Upper lobe of left lung (tissue), 4 donors: ENCODE results near the gene SGSH.

Experiments used
- EP300 ChIP-seq, 4 donors: sonication (generic); formaldehyde crosslinking; IDR thresholded peaks; one replicate each; pipeline ENCODE4 v1.5.1; 2017; ENCODE audit warnings: antibody characterized with exemption in 4 of 4, control low read depth in 2 of 4
- POLR2A ChIP-seq, 4 donors: fragments of 450-650 bp; IDR thresholded peaks; one replicate each; pipeline ENCODE4 v1.5.1; 2016 to 2017; ENCODE audit warnings: antibody characterized with exemption in 4 of 4, mild to moderate bottlenecking in 2 of 4
- TF ChIP-seq, protein P1 (sequence below), 6 experiments: fragments of 450-650 bp in 4 of 6; fragments of 200-600 bp in 2 of 6; sonication (generic) in 2 of 6; IDR thresholded peaks; one replicate each; pipeline ENCODE4 v1.5.1; 2016 to 2019; ENCODE audit warnings: antibody characterized with exemption in 6 of 6

GRCh38 chr17:80210348-80211108 is 9.6 kb downstream of the SGSH start:
- TF ChIP-seq, protein P1, sequence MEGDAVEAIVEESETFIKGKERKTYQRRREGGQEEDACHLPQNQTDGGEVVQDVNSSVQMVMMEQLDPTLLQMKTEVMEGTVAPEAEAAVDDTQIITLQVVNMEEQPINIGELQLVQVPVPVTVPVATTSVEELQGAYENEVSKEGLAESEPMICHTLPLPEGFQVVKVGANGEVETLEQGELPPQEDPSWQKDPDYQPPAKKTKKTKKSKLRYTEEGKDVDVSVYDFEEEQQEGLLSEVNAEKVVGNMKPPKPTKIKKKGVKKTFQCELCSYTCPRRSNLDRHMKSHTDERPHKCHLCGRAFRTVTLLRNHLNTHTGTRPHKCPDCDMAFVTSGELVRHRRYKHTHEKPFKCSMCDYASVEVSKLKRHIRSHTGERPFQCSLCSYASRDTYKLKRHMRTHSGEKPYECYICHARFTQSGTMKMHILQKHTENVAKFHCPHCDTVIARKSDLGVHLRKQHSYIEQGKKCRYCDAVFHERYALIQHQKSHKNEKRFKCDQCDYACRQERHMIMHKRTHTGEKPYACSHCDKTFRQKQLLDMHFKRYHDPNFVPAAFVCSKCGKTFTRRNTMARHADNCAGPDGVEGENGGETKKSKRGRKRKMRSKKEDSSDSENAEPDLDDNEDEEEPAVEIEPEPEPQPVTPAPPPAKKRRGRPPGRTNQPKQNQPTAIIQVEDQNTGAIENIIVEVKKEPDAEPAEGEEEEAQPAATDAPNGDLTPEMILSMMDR (IDR thresholded peaks at IDR 0.05), result no peak
- no peak for TF ChIP-seq POLR2A (IDR thresholded peaks at IDR 0.05)
- TF ChIP-seq EP300 (IDR thresholded peaks at IDR 0.05), result no peak
